GM19240 (cell line): ENCODE results near the gene HJV.
"Not testable (repeated sequence)": the region's sequence is repeated elsewhere in the genome, so short reads cannot be mapped to it uniquely, and the experiment has no call there.

ENCODE experiments used
- DNase-seq: peaks from one replicate; pipeline ENCODE4 v3.0.0; 2011; ENCODE audit warnings: low spot score; ENCODE audit not compliant: insufficient read length

HJV gene, protein sequence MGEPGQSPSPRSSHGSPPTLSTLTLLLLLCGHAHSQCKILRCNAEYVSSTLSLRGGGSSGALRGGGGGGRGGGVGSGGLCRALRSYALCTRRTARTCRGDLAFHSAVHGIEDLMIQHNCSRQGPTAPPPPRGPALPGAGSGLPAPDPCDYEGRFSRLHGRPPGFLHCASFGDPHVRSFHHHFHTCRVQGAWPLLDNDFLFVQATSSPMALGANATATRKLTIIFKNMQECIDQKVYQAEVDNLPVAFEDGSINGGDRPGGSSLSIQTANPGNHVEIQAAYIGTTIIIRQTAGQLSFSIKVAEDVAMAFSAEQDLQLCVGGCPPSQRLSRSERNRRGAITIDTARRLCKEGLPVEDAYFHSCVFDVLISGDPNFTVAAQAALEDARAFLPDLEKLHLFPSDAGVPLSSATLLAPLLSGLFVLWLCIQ

DNA sequence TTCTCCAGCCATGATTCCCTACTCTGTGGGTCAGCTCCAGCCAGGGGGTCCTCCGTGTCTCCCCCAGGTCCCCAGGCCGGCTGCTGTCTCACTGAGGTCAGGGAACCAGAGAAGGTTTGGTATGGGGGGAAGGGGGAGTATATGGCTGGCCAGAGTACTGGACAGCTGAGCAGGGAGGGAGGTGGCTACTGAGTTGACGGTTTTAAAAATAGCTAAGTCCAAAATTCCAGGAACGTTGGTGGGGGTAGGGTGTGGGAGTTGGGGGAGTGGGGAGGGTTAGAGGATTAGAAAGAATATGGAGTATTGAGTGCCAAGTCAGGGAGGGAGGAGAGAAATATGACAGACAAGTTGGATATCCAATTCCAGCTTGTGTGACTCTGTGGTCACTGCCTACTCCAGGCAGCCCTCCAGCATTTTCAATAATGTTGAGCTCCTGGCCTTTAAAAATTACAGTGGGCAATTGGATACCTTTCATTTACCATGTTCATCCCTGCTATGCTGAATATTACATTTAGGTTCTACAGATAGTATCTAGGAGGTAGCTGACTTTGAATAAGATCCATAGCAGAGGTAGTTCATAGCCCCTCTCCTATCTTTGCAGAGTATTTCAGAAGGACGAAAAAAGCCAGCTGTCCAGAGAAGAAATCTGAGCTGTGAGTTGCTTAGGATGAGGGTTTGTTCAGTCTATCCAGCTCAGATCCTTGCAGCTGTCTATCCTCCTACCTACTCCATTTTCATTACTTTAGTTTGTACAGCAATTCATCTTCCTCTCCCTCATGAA, at the start of gene HJV:
Gene HJV (minus strand): TSS at position 114 of the 781 bp plus-strand sequence. CDS start 1,504 bp downstream, outside the sequence.
- no peak for DNase-seq

GRCh38 chr1:146059148-146059547, 37.6 kb upstream of the HJV start:
- not testable (repeated sequence) for DNase-seq

DNA sequence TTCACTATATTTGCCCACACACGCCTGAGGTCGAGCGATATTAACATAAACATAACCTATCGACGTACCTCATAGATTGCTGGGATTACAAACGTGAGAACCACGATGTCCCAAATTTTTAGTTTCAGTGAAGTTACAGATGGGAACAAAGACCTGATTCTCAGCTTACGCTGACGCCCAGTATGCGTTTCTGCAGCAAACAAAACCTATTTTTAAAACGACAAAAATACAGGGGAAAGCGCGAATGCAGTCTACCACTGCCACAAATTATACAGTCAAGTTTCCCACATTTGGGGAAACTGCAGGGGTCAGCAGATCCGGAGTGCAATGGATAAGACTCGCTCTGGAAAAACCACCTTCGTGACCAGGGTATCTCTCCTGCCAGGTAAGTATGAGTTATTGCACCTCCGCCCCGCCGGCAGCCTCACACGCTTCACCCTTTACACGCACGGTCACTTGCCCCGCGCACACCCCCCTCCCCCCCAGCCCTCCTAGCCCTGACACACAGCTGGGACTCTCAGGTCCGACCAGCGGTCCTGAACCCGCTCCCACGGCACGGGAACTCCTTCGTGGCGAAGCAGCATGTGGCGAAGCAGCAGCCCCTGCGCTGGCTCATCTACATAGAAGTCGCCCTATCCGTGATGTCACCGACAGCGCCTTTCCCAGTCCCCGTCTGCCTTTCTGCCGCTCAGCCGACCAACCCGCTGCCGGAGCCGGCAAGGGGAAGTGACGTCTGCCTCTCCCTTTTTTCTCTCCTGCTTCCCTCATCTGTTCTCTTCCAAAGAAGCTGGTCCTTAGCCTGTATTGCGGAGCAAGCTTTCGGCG, 30.5 kb upstream of the HJV start:
- DNase-seq = peak; percentile 53

- no peak for DNase-seq
These were observed 29.9 kb upstream of the HJV start for GRCh38 chr1:146051452-146051851.

GRCh38 chr1:146050652-146050963, 29.1 kb upstream of the HJV start:
- not testable (repeated sequence) for DNase-seq

- DNase-seq = not testable (repeated sequence)
These were observed 28.5 kb upstream of the HJV start for GRCh38 chr1:146049866-146050651.

- DNase-seq = no peak
These were observed 27.9 kb upstream of the HJV start for GRCh38 chr1:146049436-146049835.

DNA sequence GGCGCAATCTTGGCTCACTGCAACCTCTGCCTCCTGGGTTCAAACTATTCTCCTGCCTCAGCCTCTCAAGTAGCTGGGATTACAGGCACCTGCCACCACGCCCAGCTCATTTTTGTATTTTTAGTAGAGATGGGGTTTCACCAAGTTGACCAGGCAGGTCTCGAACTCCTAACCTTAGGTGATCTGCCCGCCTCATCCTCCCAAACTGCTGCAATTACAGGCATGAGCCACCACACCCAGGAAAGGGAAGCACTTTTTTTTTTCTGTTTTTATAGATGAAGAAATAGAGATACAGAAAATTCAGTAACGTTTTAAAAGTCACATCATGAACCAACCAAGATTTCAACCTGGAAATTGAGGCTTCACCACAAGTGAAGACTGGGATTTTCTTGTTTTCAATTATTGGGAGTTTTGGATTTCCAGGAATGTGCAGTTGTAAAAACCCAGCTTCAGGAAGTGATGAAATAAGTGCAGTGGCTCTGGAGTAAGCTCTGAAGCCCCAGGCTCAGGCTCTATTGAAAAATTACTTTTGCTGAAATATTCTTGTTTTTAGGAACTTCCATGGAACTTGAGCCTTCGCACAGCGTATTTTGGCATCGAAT, 27.1 kb upstream of the HJV start:
- DNase-seq = not testable (repeated sequence)

DNA sequence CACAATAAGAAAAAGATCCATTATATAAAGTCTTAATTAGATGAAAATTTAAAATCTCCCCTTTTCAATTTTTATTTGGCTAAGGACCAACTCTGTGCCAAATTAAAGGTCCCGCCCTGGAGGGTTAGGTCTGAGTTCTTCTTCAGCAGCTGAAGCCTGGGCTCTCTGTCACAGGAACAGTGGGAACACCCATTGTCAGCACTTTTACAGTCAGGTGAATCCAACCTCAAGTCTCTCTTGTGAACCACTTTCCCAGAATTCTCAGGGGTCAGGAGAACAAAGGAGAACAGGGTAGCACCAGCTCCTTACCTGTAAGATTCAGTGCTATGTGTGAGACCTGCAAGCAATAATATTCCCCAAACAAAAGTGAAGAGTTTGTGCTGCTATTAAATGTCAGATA, 25.1 kb upstream of the HJV start:
- DNase-seq = no peak

GRCh38 chr1:146039844-146040194, 18.3 kb upstream of the HJV start:
- no peak for DNase-seq

DNA sequence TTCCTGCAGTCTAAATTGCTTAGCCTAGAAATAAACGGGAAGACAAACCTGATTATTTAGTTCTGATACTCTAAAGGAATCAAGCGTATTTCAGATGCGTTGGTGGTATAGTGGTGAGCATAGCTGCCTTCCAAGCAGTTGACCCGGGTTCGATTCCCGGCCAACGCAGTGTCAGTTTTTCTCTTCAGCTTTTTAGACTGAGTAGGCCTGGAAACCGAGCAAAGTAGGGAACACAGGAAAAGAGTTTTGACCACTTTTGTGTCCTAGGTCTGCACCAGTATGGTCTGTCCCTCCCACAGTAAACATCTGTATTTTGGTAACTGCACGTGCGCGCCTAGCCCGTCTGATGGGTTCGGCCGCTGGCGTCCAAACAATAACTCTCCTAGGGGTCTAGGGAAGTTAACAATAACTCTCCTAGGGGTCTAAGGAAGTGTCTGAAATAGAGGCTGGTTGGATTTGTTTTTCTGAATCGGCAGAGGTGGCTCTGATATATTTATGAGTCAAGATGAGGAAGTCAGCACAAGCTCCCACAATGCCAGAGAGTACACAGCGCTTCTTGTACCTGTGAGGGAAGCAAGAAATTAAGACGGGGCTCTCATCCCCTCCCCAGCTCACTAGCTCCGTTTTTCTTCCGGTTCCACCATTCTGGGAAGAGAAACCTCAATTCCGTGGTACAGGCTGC, 15.6 kb upstream of the HJV start:
- DNase-seq = no peak

DNA sequence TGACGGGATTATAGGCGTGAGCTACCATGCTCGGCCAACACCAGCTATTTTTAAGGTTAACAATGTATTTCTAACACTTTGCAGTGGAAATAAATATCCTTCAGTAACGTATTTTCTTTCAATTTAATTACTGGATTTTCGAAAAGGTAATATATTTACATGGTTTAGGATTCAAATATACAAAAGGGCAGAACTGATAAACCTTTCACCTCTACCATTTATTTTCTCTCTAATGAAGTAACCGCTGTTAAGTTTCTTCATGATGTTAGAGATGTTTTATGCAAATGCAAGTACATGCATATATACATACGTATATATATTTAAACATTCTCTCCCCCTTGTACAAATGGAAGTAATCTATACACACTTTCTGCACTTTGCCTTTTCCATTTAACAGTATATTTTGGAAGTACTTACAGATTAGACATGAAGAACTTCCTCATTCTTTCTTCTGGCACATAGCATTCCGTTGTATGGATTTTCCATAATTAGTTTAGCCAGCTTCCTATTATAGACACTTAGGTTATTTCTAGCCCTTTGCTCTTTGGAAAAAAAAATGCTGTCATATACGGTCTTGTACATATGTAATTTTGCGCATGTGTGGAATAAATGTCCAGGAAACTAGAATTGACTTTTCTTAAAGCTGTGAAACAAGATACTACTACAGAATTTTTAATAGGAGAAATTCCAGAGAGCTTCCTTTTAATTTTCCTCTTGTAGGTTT, 14.9 kb upstream of the HJV start:
- DNase-seq = no peak

DNA sequence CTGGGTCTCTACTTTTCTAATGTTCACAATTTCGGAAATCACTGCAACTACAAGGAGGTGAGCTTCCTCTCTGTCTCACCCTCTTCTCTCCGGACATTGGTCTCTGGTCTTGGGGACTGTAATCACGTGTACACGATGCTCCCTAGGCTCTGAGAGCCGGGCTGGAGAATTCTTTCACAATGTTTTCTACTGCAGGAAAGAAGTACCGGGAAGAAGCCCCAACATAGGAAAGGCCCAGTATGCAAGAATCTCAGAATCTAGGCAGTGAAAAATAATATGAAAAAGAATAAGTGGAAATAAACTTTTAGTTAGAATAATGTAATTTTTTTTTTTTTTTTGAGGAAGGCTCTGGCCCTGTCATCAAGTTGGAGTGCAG, 13.5 kb upstream of the HJV start:
- no peak for DNase-seq

DNA sequence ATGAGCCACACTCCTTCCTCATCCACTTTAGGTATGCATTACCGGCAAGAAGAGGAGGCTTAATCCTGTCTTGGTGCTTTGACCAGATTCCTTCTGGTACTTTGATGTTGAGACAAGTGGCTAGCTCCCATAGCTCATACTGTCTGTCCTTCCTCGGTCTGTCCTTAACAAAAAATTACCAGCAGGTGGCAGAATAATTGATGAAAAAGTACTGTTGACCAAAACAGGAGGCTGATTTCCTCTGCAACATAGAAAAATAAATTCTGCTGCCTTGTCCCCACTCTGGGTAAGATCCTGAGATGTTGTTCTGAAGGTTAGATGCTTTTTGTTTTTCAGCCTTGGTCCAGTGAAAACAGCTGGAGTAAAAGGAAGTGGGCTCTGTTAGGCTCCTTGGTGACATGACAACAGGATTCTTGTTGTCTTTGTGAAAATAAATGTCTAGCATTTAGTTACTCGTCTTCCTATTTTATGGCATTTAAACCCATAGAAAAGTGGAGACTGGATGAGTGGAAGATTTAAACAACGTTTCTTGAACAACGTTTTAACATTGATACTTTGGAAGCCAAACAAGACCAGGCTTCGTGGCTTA, 11.2 kb upstream of the HJV start:
- DNase-seq = no peak

DNA sequence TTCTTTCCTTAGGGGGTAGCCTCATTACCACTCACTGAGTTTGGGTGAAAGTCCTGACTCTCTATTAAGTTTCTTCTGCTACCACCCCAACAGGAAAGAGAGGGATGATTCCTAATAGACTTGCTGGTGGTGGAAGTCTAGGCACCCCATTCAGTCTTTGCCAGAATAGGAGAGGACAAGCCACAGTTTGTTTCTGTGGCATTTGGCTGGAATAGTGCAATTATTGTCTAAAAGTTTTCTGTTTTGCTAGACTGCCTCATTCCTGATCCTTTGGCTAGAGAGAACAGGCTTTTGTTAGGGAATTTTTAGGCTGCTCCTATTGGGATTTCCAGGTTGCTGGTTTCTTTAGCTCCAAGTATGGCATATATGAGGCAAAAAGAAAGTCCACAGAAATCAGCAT, 9.9 kb upstream of the HJV start:
- DNase-seq = no peak

GRCh38 chr1:146029117-146029516, 7.6 kb upstream of the HJV start:
- no peak for DNase-seq

GRCh38 chr1:146026650-146027049, 5.1 kb upstream of the HJV start:
- DNase-seq = not testable (repeated sequence)

DNA sequence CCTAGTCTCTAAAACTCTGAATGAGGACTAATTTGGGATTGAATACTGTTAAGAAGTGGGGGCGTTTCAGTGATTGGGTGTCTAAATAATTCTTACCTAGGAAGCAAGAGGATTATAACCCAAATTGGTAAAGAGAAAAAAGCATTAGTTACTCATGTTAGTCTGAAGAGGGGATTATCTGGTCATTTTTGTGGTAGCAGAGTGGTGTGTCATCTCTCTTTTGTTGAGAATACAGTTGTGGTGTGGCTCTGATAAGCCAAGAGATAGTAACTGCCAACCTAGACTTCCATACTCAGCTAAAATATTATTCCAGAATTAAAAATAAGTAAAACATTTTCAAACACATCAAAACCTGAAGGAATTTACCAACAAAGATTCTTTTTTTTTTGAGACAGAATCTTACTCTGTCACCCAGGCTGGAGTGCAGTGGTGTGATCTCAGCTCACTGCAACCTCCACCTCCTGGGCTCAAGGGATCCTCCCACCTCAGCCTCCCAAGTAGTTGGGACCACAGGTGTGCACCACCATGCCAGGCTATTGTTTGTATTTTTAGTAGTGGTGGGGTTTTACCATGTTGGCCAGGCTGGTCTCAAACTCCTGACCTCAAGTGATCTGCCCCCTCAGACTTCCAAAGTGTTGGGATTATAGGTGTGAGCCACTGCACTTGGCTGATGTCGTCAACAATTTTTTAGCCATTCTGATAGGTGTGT, 4.4 kb upstream of the HJV start:
- DNase-seq = not testable (repeated sequence)
